MM.1S (cell line): ENCODE measurements around the gene STK38L.

ENCODE experiments used
- DNase-seq: peaks from one replicate; pipeline ENCODE4 v3.0.0-alpha.2; 2015
- H2AFZ ChIP-seq: fragments of 300-600 bp; sonication (generic); 2 replicates; pipeline ENCODE4 v1.6.0; 2016; ENCODE audit warnings: antibody characterized with exemption, low read length
- H3F3A ChIP-seq: fragments of 300-600 bp; sonication (generic); 2 replicates; pipeline ENCODE4 v1.6.1; 2016; ENCODE audit warnings: mild to moderate bottlenecking, antibody characterized with exemption, low read length, moderate library complexity, mixed read lengths; ENCODE audit not compliant: insufficient read depth
- H3K27ac ChIP-seq: fragments of 300-600 bp; sonication (generic); 2 replicates; pipeline ENCODE4 v1.5.1; 2016; ENCODE audit warnings: mild to moderate bottlenecking, low read length
- H3K27me3 ChIP-seq: fragments of 300-600 bp; sonication (generic); replicated peaks from 2 replicates; pipeline ENCODE4 v1.6.0; 2016; ENCODE audit warnings: low read length; ENCODE audit not compliant: insufficient read depth
- H3K36me3 ChIP-seq: fragments of 300-600 bp; sonication (generic); replicated peaks from 2 replicates; pipeline ENCODE4 v1.6.1; 2016; ENCODE audit warnings: mild to moderate bottlenecking, low read length, mixed read lengths; ENCODE audit not compliant: insufficient read depth
- H3K4me1 ChIP-seq: fragments of 300-600 bp; sonication (generic); 2 replicates; pipeline ENCODE4 v1.6.1; 2016; ENCODE audit warnings: low read length, mixed read lengths
- H3K4me2 ChIP-seq: fragments of 300-600 bp; sonication (generic); 2 replicates; pipeline ENCODE4 v1.6.0; 2016; ENCODE audit warnings: low read depth, low read length
- H3K4me3 ChIP-seq: fragments of 300-600 bp; sonication (generic); 2 replicates; pipeline ENCODE4 v1.5.1; 2016; ENCODE audit warnings: low read length, mixed read lengths
- H3K79me2 ChIP-seq: fragments of 300-600 bp; sonication (generic); 2 replicates; pipeline ENCODE4 v1.6.1; 2016; ENCODE audit warnings: mixed run types, low read length, mixed read lengths
- H3K9ac ChIP-seq: fragments of 300-600 bp; sonication (generic); 2 replicates; pipeline ENCODE4 v1.6.1; 2016; ENCODE audit warnings: low read length, mixed read lengths
- H3K9me2 ChIP-seq: fragments of 300-600 bp; sonication (generic); replicated peaks from 2 replicates; pipeline ENCODE4 v1.6.1; 2016; ENCODE audit warnings: mild to moderate bottlenecking, low read length, mixed read lengths; ENCODE audit not compliant: insufficient read depth
- H3K9me3 ChIP-seq: fragments of 300-600 bp; sonication (generic); replicated peaks from 2 replicates; pipeline ENCODE4 v1.6.1; 2016; ENCODE audit warnings: mild to moderate bottlenecking, low read length, mixed read lengths; ENCODE audit not compliant: insufficient read depth
- H4K20me1 ChIP-seq: fragments of 300-600 bp; sonication (generic); 2 replicates; pipeline ENCODE4 v1.6.1; 2016; ENCODE audit warnings: mild to moderate bottlenecking, low read length, moderate library complexity, mixed read lengths; ENCODE audit not compliant: insufficient read depth
- EZH2 ChIP-seq: fragments of 300-600 bp; sonication (generic); optimal IDR thresholded peaks from 2 replicates; pipeline ENCODE3; 2017; ENCODE audit warnings: low read depth, mild to moderate bottlenecking, antibody characterized with exemption, low read length, mixed read lengths
- EZH2phosphoT487 ChIP-seq: fragments of 300-600 bp; sonication (generic); IDR thresholded peaks from 2 replicates; pipeline ENCODE4 v1.6.1; 2018; ENCODE audit warnings: antibody characterized with exemption, low read length
- TF ChIP-seq, protein P1 (sequence below): fragments of 300-600 bp; sonication (generic); IDR thresholded peaks from 2 replicates; pipeline ENCODE4 v1.5.1; 2016; ENCODE audit warnings: antibody characterized with exemption, low read length, mixed read lengths

STK38L gene

DNA sequence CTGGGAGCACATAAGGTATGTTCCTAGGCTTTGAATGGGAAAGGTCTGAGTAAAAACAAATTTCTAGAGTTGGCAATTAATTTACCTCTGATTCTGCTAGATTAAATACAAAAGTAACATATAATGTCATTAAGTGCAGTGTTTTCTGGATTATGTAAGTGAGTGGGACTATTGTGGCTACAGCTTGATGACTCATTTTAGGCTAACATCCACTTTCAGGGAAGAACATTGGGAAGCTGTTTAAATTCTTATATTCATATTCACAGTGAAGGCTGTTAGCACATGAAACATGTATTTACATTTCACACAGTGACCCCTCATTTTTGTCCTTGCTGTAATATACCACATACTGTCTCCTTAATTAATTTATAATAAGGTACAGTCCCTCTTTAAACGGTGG, 75.3 kb downstream of the STK38L start:
- Histone ChIP-seq H3K4me3 (no peak overlapping the region), H3K27me3 (no peaks in the 10 kb centered on the region), H3K9me3 (no peaks in the 10 kb centered on the region), H3K36me3 (peaks cover 31% of the 10 kb centered on the region; the same call in 1 of the 2 replicates), H3K9me2 (no peaks in the 10 kb centered on the region), H3K27ac (no peak overlapping the region), H3K79me2 (peaks cover 18% of the 10 kb centered on the region), H3K9ac (no peak overlapping the region), H3K4me2 (no peak overlapping the region), H4K20me1 (peaks cover 3% of the 10 kb centered on the region; the same call in 1 of the 2 replicates), H3F3A (no peaks in the 10 kb centered on the region), H2AFZ (no peak overlapping the region), H3K4me1 (no peaks in the 10 kb centered on the region)
- TF ChIP-seq, protein P1, sequence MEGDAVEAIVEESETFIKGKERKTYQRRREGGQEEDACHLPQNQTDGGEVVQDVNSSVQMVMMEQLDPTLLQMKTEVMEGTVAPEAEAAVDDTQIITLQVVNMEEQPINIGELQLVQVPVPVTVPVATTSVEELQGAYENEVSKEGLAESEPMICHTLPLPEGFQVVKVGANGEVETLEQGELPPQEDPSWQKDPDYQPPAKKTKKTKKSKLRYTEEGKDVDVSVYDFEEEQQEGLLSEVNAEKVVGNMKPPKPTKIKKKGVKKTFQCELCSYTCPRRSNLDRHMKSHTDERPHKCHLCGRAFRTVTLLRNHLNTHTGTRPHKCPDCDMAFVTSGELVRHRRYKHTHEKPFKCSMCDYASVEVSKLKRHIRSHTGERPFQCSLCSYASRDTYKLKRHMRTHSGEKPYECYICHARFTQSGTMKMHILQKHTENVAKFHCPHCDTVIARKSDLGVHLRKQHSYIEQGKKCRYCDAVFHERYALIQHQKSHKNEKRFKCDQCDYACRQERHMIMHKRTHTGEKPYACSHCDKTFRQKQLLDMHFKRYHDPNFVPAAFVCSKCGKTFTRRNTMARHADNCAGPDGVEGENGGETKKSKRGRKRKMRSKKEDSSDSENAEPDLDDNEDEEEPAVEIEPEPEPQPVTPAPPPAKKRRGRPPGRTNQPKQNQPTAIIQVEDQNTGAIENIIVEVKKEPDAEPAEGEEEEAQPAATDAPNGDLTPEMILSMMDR, result no peak
- TF ChIP-seq EZH2phosphoT487 (no peak), EZH2 (no peak)
- no peak for DNase-seq

DNA sequence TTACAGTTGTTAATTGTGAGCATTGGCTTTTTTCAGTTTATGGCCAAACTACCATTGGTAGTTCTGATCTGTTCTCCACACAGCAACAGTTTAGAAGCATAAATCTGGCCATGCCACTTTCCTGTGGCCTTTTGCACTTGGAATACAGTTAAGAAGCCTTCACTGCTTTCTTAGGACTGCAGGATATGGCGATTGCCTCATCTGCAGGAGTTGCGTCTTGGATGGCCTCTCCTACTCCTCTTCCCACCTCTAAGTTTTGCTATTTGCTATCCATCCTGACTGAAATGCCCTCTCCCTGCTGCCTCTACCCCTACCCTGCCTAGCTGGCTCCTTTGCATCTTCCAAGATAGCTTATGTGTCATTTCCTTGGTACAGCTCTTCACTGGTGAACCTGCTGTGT, 75.8 kb downstream of the STK38L start:
- H3K27ac ChIP-seq, result no peak overlapping the region
- H3K4me1 ChIP-seq, result no peaks in the 10 kb centered on the region
- H3K36me3 ChIP-seq, result peaks cover 36% of the 10 kb centered on the region; the same call in 1 of the 2 replicates
- H3K9ac ChIP-seq, result no peak overlapping the region
- DNase-seq, result no peak
- no peaks in the 10 kb centered on the region for H3K9me2 ChIP-seq
- H4K20me1 ChIP-seq, result peaks cover 3% of the 10 kb centered on the region; the same call in 1 of the 2 replicates
- TF ChIP-seq EZH2 (no peak), EZH2phosphoT487 (no peak)
- TF ChIP-seq, protein P1, result no peak
- H3K79me2 ChIP-seq, result peaks cover 18% of the 10 kb centered on the region
- H3F3A ChIP-seq, result no peaks in the 10 kb centered on the region
- no peaks in the 10 kb centered on the region for H3K27me3 ChIP-seq
- H3K4me3 ChIP-seq, result no peak overlapping the region
- H3K4me2 ChIP-seq, result no peak overlapping the region
- no peaks in the 10 kb centered on the region for H3K9me3 ChIP-seq
- no peak overlapping the region for H2AFZ ChIP-seq

DNA sequence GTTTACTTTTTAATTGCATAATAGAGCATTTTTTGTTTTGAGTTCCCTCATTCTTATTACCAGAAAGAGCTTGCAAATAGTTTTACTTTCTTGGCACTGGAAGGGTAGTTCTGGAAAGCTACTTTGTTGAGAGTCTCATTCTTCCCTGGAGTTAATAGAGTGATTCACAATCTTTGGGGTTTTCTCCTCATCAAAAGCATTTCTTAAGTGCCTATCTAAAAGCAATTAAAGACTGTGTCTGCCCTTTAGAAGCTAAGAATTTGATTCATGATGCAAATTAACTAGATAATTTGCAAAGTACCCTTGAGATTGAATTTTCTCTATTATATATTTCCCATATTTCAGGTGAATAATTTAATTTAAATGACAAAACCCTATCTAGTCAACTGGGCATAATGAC, 80.4 kb downstream of the STK38L start:
- Histone ChIP-seq H3K4me3 (no peak overlapping the region), H3K4me2 (no peak overlapping the region), H3K9me2 (no peaks in the 10 kb centered on the region), H3K27ac (no peak overlapping the region), H3K9me3 (no peaks in the 10 kb centered on the region), H3K9ac (no peak overlapping the region), H3K79me2 (0 out of 2 replicates have a peak, but pooled peaks cover 5% of the 10 kb centered on the region), H2AFZ (no peak overlapping the region), H3K36me3 (peaks cover 18% of the 10 kb centered on the region; the same call in 1 of the 2 replicates), H4K20me1 (no peaks in the 10 kb centered on the region), H3K4me1 (no peaks in the 10 kb centered on the region), H3K27me3 (no peaks in the 10 kb centered on the region), H3F3A (peaks cover 4% of the 10 kb centered on the region; the same call in 1 of the 2 replicates)
- TF ChIP-seq EZH2phosphoT487 (no peak), EZH2 (no peak)
- TF ChIP-seq, protein P1, result no peak
- no peak for DNase-seq
